HG02870 (cell line): ENCODE data around the gene LCNL1.

Experiments
- ATAC-seq: cut with Tn5 transposase; IDR thresholded peaks from one replicate; pipeline ENCODE4 v1.9.1; 2021; ENCODE audit warnings: mild to moderate bottlenecking, moderate library complexity; ENCODE audit not compliant: unreplicated experiment

The LCNL1 gene

DNA sequence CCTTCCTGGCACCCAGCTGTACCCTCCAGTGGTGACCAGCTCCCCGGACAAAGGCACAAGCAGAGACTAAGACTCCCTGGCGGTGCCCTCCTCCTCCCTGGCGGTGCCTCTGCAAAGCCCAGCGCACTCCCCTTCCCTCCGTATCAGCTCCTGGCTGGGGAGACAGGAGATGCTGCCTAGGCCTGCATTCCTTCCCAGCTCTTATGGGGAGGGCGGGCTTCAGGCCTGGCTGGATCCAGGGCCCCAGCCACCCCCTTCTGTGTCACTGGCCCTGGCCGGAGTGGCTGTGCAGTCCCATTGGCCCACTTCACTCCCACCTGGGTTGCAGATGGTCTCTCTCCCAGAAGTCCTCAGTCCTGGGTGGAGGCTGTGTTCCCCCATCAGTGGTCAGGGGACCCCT, 24.3 kb upstream of the LCNL1 start:
- ATAC-seq, result no peak

DNA sequence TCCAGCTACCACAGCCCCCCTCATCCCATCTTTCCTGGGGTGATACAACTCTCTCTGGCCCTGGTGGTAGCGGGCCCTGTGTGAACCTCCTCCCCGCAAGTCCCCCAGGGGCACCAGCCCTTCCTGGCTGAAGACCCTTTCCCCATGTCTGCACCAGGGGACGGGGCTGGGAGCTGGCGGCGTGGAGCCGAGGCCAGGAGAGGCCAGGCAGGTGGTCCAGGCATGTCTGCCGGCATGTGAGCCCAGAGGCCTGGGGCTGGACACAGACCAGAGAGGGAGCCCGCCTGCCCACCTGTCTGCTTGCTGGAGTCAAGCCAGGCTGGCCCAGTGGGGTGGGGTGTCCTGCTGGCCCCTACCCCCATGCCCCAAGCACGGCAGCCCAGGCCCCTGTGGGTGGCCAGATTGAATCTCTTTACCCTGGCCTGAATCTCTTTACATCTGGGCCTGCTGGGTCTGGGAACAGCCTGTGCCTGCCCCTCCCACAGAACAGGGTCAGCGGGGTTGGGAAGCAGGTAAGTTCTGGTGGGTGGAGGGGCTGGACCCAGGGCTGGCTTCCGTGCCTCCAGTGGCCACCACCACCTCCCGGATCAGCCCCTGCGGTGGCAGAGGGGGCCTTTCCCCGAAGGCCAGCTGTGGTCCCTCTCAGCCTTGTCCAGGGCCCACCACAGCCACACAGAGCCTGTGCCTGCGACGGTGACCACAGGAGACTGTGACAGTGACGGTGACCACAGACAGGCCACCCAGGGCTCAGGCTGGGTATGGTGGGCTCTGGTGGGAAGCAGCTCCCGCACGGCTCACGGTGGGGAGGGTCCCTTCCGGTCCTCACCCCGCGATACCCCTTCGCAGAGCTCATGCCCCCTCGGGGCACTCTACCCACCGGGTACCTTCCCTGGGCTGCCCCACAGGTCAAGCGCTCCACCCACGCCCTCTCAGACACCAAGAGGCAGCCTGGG, 23.6 kb upstream of the LCNL1 start:
- no peak for ATAC-seq

DNA sequence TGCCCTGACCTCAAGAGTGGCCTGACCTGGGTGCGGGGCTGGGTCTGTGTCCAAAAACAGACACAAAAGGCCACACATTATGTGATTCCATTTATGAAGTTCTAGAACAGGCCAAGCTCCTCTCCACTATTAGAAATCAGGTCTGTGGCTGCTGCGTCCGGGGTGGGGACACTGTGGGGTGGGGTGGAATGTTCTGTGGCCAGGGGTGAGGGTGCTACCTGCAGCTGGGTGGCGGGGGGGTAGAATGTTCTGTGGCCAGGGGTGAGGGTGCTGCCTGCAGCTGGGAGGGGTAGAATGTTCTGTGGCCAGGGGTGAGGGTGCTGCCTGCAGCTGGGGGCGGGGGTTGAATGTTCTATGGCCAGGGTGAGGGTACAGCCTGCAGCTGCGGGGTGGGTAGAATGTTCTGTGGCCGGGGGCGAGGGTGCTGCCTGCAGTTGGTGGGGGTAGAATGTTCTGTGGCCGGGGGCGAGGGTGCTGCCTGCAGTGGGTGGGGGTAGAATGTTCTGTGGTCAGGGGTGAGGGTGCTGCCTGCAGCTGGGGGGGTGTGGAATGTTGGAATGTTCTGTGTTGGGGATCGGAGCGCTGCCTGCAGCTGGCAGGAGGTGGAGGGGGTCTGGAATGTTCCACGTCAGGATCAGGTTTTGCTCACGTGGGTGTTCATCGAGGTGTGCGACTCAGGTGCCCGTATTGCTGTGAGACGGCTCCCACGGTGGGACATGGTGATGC, 22.4 kb upstream of the LCNL1 start:
- ATAC-seq, result no peak

DNA sequence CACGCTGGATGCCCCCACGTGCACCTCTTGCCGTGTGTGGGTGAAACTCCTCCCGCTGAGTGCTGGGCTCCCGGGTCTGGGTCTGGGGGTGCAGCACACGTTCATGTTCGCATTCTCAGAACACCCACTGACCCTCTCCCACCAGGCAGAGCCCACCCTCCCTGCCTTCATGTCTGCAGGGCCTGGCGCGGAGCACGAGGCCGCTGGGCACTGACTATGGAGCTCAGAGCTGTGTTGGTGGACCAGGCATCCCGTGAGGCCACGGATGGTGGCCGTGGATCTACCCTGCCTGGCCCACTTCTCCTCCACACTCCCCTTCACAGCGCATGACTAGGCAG, 21.9 kb upstream of the LCNL1 start:
- no peak for ATAC-seq

DNA sequence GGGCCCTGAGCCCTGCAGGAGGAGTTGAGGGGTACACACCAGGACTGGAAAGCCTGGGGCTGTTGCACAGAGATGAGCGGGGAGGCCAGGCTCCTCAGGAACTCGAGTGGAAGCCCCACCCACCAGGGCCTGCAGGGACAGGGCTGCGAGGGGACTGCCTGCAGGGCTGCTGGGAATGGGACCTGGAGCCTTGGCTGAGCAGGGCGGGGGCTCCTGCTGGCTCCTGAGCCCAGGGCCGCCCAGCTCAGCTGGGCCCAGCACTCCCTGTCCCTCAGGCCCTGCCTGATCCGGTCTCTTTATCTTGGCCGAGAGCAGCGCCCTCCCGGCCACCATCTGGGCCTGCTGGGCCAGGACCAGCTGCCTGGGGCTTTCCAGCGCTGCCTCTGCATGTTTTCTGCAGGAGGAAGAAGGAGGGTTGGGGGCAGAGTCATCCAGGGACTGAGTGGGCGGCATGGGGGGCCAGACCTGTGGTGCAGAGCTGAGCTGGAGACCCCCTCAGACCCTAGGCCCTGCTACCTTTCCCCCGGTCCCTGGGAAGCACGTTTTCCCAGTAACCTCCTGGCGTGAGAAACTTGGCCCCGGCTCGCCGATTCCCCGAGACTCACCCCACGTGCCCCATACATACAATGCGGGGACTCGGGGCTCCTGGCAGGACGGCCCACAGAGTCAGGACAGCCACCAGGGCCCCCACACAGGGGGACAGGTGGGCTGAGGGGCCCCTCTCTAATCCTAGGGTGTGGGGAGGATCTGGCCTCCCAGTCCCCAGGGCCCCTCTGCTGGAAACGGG, 21.3 kb upstream of the LCNL1 start:
- no peak for ATAC-seq

DNA sequence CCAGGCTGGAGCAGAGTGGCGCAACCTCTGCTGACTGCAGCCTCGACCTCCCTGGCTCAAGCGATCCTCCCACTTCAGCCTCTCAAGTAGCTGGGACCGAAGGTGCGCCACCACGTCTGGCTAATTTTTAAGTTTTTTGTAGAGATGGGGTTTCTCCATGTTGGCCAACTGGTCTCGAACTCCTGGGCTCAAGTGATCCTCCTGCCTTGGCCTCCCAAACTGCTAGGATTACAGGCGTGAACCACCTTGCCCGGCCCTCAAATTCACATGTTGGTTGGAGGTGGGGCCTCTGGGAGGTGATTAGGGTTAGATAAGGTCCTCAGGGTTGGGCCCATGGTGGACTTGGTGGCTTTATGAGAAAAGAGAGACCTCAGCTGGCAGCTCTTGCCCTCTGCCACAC, 20.6 kb upstream of the LCNL1 start:
- no peak for ATAC-seq

DNA sequence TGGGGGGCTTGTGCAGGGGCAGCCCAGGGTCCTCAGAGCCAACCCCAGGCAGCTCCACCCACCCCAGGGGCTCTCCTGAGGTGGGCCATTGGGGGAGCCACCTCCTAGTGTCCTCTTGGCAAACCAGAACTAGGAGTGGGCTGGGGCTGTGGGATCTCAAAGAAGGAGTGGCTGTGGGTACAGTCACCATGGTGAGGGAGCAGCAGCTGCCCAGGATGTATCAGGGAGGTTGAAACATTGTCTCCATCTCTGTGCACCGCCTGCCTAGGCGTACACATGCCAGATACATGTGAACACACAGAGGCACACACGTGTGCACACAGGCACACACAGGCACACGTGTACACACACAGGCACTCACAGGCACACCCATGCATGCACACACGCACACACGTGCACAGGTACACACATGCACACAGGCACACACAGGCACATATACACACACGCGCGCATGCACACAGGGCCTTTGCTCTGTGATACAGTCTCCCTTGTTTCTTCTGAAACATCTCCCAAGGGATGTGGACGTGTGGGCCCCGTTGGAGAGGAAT, 20.0 kb upstream of the LCNL1 start:
- no peak for ATAC-seq

DNA sequence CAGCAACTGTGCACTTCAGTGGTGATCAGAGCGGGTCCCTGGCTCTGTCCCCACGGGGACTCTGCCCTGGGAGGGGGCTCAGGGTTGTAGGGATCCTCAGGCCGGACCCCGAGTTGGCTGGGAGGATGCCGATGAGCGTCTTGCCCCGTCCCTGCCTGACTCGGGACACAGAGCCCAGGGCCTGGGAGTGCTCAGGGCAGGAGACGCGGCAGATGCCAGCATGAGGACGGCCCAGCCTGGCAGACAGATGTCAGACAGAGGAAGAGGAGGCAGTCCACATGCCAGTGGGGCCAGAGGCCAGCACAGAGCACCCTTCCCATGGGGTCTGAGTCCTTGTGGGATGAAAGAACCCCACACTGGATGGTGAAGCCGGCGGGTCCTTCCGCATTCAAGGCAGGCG, 19.5 kb upstream of the LCNL1 start:
- ATAC-seq, result no peak

DNA sequence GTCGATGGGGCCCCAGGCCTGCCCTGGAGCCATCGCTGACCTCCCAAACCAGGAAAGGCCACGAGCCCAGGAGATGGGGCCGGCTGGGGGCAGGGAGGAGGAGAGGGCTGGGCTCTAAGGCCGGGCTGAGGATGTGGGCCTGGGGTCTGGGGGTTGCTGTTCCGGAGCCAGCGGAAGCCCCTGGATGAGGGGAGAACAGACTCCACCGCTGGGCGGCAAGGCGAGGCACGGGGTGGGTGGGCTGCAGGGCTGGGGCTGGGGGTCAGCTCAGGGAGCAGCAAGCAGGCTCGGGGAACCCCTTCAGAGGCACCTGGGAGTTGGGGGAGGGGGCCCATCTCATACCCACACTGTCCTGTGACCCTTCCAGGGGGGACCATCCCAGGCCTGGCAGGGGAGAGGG, 19.0 kb upstream of the LCNL1 start:
- ATAC-seq, result no peak

DNA sequence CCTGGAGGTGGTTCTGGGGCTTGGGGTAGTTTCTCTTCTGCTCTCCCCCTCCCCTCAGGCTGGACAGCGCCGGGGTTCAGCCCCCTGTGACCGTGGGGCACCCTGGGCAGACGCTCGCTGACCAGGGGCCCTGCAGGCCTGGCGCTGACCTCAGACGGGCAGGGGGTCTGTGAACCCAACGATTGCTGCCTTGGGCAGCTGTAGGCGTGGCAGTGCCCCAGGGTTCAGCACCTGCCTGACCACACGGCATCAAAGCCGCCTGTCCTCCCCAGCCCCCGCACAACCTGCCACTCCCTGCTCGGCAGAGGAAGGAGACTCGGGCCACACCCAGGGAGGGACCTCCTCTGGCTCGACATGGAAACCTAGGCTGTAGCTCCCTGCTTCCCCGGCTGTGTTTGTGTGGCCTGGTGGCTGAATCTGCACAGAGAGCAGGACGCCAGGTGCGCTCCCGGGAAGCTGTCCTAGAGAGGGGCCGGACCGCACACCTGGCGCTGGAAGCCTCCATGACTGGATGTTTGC, 18.6 kb upstream of the LCNL1 start:
- ATAC-seq, result no peak

DNA sequence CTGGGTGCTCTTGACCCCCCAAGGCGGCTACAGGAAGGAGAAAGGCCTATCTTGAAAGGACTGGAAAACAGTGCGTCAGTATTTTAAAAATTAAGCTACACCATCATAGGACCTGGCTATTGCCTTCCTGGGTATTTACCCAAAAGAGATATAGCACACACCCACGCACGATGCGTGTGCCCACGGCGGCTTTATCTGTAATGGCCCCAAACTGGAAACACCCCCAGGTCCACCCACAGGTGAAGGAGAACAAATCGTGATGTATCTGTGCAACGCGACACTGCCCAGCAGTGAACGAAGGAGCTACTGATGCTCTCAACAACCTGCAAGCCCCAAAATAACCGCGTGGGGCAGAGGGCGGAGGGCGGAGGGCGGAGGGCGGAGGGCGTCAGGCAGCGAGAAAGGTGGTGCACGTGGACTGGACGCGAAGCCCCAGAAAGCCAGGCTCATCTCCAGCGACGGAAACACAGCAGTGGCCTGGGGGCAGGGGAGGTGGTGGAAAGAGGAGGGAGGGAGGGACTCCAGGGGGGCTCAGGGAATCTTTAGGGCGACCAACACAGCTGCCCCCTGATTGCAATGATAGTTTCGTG, 17.9 kb upstream of the LCNL1 start:
- no peak for ATAC-seq

DNA sequence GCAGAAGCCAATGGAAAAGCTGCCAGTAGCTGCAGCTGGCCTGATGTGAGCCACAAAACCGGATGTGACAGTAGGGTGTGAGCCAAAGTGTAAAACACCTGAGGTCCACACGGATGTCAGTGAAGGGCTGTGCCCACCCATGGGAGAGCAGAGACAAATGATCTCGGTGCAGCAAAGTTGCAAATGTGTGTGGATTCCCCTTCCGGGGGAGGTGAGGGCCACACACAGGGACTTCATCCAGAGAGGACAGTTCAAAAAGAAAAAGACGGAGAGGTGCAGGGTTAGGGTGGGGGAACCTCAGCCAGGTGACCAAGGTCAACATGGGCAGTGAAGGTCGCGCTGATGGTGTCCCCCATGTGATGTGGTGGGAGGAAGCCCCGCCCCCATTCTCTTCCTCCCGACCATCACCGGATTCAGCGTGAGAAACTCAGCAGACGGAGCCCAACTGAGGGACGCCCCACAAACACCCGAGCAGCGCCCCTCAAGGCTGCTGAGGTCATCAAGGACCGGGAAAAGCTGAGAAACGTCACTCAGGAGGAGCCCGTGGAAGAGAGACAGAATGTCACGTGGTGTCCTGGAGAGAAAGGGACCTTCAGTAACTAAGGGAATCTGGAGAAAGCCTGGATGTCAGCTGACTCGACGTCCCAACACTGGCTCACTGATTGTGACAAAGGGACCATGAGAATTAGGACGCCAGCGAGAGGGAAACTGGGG, 16.9 kb upstream of the LCNL1 start:
- ATAC-seq, result no peak

DNA sequence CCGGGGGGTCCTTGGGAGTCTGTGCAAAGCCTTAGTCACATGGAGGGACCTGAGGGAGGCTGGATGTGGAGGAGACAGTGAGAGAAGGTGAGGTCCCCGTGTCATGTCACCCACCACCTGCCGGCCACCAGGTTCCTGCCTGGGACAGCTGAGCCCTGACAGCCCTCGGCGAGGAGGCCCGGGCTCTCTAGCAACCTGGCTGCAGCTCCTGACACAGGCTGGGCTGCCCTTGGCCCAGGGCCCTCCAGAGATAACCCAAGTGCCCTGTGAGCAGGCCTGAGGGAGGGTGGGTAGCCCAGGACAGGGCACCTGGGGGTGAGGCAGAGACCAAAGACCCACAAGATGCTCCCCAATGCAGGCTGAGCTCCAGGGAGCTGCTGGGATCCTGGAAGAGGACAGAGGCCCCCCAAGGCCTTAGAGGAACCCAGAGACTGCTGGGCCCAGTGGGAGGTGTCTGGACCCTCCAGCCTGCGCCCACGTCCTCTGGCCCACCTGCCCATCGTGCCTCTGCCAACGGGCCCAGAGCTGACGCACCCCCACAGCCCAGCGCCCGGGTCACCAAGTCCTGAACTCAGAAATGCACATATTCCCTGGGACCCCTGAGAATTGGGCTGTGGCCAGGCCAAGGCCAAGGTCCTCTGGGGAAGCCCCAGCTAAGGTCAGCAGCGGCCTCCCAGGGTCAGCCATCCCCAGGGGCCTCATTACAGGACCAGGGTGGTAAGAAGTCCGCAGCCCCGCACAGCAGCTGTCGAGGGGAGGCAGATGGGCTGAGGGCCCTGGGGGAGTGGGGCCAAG, 14.3 kb upstream of the LCNL1 start:
- no peak for ATAC-seq

DNA sequence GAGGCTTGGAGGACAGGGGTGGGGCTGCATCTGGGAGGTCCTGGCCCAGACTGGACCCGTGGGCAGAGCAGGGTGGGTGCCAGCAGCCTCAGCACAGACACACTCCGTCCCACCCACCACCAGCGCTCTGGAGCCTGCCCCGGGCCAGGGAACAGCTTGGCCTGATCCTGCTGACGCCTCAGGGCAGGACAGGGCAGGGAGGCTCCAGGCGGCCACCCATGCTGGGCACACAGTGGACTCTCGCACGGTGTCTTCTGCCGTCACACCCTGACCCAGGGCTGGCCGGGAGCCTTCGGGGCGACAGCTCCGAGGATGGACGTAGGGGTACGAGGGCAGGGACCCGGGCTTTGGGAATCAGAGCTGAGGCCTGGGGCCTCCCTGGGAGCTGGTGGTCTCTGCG, 13.6 kb upstream of the LCNL1 start:
- ATAC-seq, result no peak

DNA sequence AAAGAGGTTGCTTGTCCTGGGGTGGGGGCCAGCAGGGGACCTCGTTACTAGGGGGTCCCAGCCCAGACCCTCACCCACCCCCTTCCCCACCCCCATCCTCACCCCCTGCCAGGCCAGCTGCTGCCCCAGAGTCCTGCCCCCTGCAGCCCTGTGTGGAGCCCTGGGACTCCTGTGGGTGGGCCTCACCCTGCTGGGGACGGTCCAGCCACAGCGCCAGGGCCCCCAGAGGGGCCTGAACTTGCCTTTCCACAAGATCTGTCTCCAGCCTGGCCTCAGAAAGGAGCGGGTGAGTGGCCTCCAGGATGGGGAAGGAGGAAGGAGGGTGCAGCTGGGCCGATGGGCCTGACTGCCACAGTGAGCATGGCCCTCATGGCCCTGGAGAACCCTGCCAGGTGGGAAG, 13.0 kb upstream of the LCNL1 start:
- ATAC-seq, result no peak

DNA sequence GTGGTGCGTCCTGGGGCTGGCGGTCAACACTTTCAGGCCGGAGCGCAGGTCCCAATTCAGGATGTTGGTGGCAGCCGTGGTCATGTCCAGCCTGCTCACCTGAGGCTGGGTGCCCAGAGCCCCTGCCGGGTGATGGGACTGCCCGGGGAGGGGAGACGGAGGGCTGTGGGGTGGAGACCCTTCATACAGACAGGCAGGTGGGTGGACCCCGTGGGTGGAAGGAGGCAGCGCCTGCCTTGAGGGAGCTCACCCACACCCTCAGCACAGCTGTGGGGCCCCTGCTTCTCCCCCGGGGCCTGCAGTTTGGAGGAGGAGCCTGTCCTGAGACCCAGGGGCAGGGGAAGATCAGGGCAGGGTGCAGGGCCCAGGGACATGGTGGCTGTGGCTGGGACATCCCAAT, 12.4 kb upstream of the LCNL1 start:
- ATAC-seq, result no peak

DNA sequence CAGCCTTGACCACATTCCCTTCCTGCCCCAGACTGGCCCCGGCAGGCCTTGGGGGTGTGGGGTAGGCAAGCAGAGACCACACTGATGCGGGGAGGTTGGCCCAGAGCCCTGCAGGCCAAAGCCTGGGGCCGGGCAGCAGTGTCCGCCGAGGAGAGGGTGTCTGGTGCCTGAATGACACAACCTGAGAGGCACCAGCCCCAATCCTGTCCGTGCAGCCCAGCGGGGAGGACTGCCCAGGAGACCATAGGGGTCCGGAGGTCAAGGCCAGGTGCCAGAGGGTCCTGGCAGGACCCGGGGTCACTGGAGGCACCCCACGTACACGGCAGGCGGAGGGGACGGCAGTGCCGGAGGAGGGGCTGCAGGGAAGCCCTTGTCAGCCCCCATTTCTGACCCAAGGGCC, 11.0 kb upstream of the LCNL1 start:
- no peak for ATAC-seq

DNA sequence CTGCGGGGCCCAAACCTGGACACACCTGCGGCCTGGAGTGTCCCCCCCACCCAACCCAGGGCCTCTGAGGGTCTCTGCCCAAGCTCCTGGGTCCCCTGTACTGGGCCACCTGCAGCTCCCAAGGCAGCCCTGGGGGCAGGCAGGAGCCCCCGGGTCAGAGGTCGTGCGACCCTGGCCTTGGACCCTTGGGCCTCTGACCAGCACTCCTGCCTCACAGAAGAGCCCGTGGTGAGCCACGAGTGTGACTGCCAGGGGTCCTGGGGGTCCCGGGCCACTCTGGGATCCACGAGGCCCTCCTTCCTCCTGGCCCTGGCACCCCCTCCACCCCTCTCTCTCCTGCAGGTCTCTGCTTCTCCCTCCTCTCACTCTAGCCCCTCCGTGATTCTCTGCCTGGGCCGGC, 10.5 kb upstream of the LCNL1 start:
- no peak for ATAC-seq

DNA sequence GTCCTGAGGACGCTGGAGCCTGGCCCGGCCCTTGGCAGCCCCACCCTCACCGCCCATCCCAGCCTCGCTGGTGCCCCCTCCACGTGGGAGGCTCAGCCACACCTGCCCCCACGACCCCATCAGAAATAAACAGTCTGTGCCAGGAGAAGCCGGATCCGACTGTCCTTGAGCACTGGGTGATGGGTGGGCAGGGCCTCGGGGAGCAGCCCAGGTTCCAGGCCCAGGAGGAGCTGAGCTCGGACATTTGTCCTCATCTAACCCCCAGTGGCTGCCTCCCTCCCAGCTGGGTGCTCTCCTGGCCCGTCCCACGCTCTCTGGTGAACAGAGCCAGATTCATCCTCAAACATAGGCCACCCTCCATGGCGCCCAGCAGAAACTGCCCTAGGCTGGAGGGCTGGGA, 10.1 kb upstream of the LCNL1 start:
- no peak for ATAC-seq
